GM06990 (cell line): ENCODE results near the gene SLC52A1.

Source experiments
- DNase-seq: peaks from one replicate; pipeline ENCODE4 v3.0.0-alpha.2; 2011; ENCODE audit not compliant: insufficient read length; ENCODE audit errors: extremely low read depth
- H3K27me3 ChIP-seq: replicated peaks from 2 replicates; pipeline ENCODE4 v1.6.0; 2011; ENCODE audit warnings: low read length; ENCODE audit not compliant: control insufficient read depth, insufficient read depth
- H3K36me3 ChIP-seq: 2 replicates; pipeline ENCODE4 v1.5.1; 2011; ENCODE audit warnings: low read length; ENCODE audit not compliant: control insufficient read depth, insufficient read depth
- H3K4me3 ChIP-seq: replicated peaks from 2 replicates; pipeline ENCODE4 v1.5.1; 2011; ENCODE audit warnings: low read depth, mild to moderate bottlenecking, control low read depth, low read length
- CTCF ChIP-seq: IDR thresholded peaks from 2 replicates; pipeline ENCODE4 v1.5.1; 2011; ENCODE audit warnings: low read length, control low read depth, mild to moderate bottlenecking, inconsistent platforms; ENCODE audit not compliant: insufficient read depth, poor library complexity, severe bottlenecking

SLC52A1 gene

GRCh38 chr17:5002121-5002788, 33.0 kb downstream of the SLC52A1 start:
- no peak for DNase-seq
- no peak overlapping the region for H3K4me3 ChIP-seq
- no peak for TF ChIP-seq CTCF
- peaks cover 36% of the 10 kb centered on the region for H3K36me3 ChIP-seq
- no peaks in the 10 kb centered on the region for H3K27me3 ChIP-seq

GRCh38 chr17:5000237-5000639, 35.0 kb downstream of the SLC52A1 start:
- DNase-seq, result no peak
- Histone ChIP-seq H3K36me3 (peaks cover 30% of the 10 kb centered on the region), H3K27me3 (no peaks in the 10 kb centered on the region), H3K4me3 (no peak overlapping the region)
- TF ChIP-seq CTCF, result no peak

- H3K27me3 ChIP-seq, result no peaks in the 10 kb centered on the region
- peaks cover 26% of the 10 kb centered on the region for H3K36me3 ChIP-seq
- DNase-seq, result no peak
- TF ChIP-seq CTCF, result no peak
- H3K4me3 ChIP-seq, result peak overlapping the region; percentile 96
Observed at GRCh38 chr17:4999430-5000093, 35.7 kb downstream of the SLC52A1 start.

GRCh38 chr17:4998732-4999429, 36.3 kb downstream of the SLC52A1 start:
- Histone ChIP-seq H3K27me3 (no peaks in the 10 kb centered on the region), H3K36me3 (peaks cover 21% of the 10 kb centered on the region), H3K4me3 (peak overlapping the region; percentile 96)
- DNase-seq, result no peak
- no peak for TF ChIP-seq CTCF

- H3K4me3 ChIP-seq, result peak overlapping the region; percentile 96
- no peak for TF ChIP-seq CTCF
- H3K27me3 ChIP-seq, result no peaks in the 10 kb centered on the region
- DNase-seq, result peak; percentile 55
- peaks cover 15% of the 10 kb centered on the region for H3K36me3 ChIP-seq
Observed at GRCh38 chr17:4998027-4998731, 37.0 kb downstream of the SLC52A1 start.
